Fibroblast of skin of left biceps (primary cell): ENCODE measurements around the gene PLK5.
"Not testable (repeated sequence)": the region's sequence is repeated elsewhere in the genome, so short reads cannot be mapped to it uniquely, and the experiment has no call there.

Experiments used
- DNase-seq, 2 experiments: peaks; one replicate each; pipeline ENCODE4 v3.0.0-alpha.2; 2013; ENCODE audit warnings: low read depth in 2 of 2

Gene PLK5

DNA sequence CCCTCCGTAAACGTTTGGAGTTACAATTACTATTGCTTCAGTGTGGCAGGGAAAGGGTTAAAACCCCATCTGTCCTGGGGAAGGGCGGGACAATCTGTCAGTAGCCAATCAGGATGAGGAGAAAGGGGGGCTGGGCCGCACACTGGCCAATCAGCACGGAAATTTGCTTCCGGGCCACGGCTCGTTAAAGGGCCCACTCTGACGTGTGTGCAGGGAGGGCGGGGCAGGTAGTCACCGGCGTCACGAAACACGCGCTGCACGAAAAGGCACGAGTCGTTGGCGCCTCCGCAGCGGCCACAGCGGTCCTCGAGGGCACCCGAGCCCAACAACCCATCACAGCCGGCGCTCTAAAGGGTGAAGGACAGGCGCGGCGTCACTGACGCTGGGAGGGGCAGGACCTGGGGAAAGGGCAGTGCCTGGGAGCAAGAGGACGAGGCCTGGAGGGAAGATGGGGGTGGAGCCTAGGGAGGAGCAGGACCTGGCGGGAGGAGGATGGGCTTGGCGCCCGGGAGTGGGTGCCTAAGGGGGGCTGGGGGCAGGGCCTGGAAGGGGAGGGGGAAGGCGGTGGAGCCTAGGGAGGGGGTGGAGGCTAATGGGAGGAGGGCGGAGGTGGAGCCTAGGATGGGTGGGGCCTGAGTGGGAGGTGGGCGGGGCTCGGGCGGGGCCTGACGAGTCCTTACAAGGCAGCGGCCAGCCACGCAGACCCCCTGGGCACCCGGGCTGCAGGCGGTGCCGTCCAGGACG, 15.9 kb upstream of the PLK5 start:
- peak; percentile 89 to 91 for DNase-seq

DNA sequence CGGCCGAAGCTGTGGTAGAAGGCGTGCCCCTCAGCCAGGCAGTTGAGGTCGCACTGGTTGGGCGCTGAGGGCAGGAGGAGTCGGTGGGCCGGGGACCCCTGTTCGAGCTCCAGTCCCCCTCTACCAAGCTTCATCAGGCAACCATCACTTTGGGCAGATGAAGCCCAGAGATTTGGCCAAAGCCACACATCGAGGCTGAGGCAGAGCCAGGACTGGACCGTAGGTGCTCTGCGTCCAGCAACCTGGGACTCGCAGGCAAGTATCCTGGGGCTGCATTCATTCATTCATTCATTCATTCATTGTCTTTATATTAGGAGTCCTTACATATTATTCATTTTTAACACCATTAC, 15.4 kb upstream of the PLK5 start:
- DNase-seq = no peak

DNA sequence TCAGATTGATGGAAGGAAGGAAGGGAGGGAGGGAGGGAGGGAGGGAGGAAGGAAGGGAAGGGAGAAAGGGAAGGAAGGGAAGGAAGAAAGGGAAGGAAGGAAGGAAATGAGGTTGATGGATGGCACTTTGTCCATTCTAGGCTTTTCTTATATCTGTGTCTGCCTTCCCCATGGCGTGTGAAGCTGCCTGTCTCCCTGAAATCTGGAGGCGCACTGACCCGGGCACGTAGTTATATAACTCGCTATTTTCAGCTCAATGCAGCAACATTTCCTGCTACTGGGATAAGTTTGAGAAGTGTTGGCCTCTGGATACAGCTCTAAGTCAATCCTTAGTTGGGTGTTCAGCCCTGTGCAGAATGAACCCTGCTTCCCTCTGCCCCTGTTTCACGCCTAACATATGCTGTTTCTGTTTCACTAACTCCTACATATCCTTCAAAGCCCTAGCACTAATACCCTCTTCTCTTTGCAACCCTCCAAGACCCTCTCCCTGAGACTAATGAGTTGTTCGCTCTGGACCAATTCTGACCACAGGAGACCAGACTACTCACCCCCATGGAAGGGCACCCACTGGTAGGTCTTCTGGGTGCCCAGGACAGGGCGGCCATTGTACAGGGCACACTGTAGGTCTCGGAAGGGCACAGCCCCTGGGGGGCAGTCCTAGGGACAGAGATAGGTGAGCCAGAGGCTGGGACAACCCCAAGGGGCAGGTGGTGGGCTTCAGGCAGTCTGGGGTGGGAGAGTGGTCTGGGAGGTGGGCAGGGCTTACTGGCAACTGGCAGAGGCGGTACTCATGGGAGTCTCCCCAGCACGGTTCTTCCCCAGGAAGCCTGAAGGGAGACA, 14.1 kb upstream of the PLK5 start:
- no peak for DNase-seq

DNA sequence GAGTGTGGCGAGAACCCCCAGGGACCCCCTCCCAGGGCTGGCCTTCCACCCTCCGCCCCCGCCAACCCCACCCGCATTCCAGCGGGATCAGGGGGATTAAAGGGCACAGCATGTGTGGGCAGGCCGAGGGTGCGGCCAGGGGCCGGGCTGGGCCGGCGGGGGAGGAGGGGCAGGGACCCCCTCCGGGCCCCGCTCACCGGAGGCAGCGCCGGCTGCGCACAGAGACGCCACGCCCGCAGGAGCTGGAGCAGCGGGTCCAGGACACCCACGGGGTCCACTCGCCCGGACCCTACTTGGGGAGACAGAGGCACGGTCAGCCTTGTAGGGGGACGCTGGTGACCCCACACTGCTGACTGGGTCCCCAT, 13.5 kb upstream of the PLK5 start:
- DNase-seq = no peak

DNA sequence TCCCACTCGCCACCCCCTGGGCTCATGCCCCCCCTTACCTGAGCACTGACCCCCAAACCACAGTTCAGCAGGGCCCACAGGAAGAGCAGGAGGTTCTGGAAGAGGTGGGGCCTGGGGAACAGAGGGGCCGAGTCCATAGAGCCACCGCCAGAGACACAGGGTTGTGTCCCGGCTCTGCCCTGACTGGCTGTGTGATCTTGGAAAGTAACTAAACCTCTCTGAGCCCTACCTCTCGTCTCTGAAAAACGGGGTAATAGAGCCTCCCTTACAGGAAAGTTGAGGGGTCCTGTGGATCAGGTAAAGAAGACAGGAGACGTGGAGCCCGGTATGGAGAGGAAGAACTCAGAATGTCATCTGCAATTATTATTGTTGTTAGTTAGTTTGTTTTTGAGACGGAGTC, 13.1 kb upstream of the PLK5 start:
- no peak for DNase-seq

DNA sequence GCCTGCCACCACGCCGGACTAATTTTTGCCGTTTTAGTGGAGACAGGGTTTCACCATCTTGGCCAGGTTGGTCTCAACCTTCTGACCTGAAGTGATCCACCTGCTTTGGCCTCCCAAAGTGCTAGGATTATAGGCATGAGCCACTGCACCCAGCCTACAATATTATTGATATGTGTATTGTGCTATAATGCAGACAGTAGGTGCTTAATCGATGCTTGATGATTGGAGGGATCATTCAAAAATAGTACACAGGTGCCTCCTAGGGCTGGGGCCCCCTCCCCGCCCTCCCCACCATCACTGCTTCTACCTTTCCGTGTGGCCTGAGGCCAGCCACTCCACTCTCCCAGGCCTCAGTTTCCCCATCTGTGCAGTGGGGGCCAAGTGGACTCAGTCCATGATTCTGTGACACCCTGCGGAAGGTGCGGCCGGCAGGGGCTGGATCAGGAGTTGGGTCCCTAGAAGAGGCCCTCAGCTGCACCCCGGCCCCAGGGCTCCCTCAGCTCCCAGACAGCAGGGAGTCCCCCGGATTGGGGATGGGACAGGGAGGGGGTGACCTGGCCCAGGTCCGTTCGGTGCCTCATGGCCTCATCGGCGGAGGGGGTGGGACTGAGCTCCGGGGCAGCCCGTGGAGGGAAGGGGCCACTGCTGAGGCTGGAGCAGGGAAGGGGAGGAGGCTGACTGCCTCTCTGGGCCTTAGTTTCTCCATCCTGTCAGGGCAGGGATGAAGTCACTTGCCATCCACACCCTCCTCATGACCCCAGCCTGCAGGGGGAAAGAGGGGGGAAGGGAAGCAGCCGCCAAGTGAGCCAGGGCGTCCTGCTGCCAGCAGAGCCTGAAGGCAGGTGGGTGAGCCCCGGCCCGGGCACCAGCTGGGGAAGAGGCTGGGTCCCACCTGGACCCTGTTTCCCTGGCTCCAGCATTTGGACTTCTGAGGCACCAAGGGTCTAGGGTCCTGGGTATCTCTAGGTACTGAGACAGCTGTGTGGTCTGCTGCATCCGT, 12.3 kb upstream of the PLK5 start:
- no peak for DNase-seq

DNA sequence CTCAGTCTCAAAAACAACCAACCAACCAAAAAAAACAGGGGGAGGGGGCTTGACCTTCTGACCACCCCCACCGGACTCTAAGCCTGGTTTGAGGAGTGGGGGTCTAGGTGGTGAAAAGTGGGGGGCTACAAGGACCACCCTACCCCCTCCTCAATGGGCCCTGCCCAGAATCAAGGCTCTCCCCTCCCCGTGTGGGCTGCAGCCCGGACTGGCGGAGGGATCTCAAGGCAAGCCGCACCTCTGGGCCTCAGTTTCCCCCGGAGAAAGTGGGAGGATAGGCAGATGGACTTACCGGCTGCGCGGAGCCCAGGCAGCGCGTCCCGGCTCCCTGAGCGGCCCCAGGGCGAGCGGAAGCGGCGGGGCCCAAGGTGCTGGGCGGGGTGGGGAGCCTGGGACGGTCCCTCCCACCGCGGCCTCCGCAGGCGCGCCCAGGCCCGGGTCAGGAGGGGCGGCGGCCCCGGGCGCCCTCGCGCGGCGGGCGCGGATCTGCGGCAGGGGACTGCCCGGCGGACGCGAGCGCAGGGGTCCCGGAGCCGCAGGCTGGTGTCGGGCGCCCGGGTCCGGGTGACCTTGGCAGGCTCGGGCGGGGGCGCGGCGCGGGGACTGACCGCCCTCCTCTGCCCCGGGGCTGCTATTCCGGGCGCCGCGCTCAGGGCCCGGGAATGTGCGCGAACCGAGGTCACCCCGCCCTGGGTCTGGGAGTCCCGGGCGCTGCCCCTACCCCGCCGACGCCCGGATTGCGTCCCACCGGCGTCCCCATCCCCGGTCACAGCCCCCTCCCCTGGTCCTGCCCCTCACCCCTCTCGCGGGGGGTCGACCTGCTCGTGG, 11.0 kb upstream of the PLK5 start, which contains the start of gene ADAMTSL5:
Gene ADAMTSL5 (minus strand): TSS at position 349 of the 828 bp plus-strand sequence. CDS start 2,076 bp downstream, outside the sequence.
- no peak for DNase-seq

DNA sequence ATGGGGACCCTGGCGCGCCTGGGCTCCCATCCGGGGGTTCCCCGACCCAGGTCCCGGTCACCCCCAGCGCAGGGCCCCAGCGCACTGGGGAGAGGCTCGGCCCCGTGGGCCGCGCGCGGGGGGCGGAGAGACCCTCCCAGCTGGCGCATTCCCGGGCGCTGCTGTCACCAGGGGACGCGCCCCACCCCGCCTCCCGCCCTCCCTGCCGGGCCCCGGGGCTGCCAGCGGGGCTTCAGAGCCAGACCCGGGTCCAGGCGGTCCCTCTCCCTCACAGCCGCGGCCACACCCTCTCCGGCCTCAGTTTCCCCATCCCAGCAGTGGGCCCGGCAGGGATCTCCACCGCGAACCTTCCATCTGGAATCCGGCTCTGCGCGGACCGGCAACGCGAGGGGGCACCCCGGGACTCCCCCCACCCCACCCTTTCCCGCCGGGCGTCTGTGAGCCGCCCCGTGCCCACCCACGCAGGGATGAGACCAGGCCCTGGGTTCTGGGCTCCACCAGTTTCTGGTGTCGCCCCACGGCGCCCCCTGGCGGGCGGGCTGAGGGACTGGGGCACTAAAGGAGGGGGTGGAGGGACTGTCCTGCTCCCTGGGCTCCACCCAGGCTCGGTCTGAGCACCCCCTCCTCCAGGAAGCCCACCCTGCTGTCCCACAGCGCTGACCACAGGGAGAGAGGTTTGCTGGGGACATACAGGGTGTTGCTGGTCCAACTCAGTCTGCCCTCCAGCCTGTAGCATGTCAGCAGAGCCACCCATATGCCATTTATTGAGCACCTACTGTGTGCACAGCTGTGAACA, 10.2 kb upstream of the PLK5 start:
- DNase-seq = no peak

DNA sequence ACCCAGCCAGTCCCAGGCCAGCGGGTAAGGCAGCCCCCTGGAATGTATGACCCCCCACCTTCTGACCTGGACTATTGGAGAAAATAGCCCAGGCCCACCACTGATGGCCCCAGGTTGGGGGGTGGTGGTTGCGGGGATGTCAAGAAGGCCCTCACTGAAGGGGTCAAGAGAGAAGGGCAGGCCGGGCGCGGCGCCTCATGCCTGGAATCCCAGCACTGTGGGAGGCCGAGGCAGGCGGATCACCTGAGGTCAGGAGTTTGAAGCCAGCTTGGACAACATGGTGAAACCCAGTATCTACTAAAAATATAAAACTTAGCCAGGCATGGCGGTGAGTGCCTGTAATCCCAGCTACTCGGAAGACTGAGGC, 9.6 kb upstream of the PLK5 start:
- no peak for DNase-seq

DNA sequence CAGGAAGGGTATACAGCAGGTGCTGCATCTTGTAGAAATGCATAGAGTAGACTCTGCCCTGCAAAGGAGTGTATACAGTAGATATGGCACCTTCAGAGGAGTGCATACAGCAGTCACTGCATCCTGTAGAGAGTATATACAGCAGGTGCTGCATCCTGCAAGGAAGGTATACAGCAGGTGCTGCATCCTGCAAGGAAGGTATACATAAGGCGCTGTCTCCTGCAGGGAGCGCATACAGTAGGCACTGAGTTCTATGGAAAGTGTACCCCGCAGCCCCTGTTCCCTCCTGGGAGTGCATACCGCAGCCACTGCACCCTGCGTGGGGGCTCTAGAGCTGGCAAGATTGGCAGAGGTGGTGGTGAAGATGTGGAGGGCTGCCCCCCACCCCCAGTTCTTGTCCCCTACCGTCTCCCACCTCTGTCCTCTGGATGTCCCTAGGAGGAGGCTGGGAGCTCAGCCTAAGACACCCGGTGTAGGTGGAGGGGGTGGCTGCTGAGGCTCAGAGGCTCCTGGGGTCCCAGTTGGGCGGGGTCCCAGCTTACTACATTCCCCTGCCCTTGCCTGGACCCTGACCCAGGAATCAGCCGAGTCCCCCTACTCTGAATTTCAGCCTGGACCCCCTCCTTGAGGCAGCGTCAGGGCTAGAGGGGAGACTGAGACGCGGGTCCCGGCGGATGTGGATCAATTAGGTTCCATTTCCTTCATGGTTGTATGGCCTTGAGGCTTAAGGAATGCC, 8.7 kb upstream of the PLK5 start:
- no peak for DNase-seq

DNA sequence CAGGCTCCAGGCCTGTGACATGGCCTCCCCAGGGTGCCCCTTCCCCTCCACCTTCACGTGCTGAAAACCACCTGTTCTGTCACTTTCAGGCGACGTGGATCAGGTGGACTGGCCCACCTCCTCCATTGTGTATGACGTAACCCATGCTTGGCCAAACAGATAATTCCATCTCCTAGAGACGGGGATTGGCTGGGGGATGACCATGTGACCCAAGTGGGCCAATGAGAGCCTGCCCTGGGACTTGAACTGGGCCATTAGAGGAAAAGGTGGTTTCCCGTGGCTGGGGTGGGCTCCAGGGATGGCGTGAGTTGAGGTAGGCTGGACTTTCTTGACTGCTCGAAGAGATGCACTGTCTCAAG, 7.5 kb upstream of the PLK5 start:
- no peak for DNase-seq

DNA sequence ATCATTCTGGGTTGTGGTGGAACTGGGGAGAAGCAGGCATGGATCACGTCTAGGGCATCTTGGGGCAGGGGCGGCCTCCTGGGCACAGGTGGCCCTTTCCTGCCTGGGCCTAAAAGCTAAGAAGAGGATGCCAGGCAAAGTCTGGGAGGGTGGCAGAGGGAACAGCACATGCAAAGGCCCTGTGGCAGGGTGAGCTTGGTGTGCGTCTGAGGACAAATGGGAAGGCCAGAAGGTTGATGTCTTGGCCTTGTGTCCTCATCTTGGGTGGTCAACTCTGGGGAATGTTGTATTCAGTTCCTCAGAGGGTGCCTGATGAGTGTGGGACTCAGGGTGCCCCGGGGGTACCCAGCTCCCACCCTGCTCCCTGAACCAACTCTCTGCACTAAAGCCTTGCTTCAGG, 5.4 kb upstream of the PLK5 start:
- no peak for DNase-seq

DNA sequence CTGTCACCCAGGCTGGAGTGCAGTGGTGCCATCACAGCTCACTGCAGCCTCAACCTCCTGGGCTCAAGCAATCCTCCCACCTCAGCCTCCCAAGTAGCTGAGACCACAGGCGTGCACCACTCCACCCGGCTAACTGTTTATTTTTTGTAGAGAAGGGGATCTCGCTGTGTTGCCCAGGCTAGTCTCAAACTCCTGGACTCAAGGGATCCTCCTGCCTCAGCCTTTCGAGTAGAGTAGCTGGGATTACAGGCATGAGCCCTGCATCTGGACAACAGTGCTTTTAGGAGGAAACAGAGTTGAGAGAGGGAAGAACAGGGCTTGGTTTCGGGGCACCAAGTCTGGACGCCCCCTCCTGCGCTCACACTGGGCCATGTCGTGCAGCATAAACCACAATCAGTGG, 4.1 kb upstream of the PLK5 start:
- DNase-seq = not testable (repeated sequence)

DNA sequence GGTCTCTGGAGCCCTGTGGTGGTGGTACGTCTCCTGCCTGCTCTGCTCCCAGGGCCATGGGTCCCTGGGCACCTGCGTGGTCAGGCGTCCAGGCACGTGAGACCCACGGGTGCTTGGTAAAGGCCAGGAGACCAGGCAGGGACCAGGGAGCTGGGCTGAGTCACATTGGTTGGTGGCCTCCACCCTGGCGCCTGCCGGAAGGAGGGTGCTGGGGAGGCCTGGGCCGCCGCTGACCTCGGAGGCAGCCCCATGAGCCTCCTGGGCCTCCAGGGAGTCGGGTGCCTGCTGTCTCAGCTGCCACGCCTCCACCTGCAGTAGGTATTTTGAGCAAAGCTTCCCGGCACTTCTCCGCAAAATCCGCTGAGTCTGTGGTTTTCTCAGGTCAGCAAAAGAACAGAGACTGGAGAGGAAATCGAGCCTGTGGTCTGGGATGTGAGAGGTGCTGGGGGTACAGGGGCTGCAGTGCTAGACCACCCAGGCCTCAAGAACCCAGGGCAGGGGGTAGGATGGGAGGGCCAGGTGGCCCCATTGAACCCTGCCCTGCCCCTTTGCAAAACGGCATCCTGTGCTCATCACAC, 3.6 kb upstream of the PLK5 start:
- DNase-seq = no peak

DNA sequence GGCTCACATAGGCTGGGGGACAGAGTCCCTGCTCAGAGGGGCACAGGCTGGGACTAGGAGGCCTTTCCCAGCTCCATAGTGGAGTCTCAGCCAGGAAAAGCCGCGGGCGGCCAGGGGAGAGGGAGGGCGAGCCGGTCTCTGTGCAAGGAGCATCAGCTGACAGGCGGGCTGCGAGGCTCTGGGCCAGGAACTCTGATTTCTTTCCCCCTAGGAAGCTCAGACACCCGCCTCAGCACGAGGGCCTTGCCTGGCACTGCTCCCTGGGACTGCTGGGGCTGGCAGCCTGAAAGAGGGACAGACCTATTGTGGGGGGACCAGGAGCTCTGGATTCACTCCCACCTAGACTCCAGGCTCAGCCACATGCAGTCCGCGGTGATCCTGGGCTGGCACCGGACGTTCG, 2.2 kb upstream of the PLK5 start:
- DNase-seq = no peak

DNA sequence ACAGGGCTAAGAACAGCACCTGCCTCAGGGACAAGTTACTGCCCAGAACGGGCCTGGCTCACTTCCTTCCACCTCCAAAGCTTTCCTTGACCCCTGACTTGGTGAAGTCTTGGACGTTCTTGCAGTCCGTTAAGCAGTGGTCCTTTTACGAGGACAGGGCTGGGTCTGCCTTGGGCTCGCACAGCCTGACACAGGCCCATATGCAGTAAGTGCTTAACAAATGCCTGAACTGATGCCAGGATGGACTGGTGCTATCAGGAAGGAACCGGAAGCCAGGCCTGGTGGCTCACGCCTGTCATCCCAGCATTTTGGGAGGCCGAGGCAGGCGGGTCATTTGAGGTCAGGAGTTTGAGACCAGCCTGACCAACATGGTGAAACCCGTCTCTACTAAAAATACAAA, 1.8 kb upstream of the PLK5 start:
- no peak for DNase-seq

DNA sequence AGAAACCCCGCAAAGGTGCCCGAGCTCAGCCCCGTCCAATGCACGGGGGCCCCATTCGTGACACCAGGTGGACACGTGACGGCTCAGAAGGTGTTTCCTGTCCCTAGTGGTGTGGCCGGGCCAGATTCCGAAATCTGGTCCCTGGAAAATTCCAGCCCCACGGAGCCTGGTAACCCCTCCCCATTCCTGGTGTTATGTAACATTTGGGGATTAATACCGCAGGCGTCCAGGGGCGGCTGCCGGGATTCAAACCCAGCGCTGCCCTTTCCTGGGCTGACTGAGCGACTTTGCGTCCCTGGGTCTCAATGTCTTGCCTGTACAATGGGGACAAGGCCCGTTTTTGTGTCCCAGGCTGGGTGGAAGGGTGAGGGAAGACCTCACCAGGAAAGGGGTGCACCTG, 1.0 kb upstream of the PLK5 start:
- no peak for DNase-seq

DNA sequence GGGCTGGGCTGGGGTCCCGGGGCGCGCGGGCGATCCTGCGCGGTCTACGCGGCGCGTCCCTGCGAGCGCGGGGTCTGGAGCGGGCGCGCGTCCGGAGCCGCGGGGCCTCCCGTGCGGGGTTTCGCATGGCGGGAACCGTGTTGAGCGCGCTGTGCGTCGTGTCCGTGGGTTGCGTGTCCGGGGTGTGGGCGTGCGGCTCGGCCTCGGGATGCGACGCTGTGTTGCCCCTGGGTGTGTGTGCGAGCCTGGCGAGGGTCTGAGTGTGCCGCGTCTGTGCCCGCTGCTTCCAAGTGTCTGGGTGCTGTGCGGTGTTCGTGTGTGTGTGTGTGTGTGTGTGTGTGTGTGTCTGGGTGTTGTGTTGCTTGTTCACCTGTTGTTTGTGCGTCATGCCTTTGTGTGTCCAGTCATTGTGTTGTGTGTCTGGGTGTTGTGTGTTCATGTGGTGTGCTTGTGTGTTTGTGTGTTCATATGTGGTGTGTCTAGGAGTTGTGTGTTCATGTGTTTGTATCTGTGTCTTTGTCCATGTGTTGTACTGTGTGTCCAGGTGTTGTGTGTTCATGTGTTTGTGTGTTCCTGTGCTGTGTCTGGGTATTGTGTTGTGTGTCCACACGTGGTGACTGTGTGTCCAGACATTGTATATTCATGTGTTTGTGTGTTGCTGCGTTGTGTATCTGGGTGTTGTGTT, 552 bp downstream of the PLK5 start:
- DNase-seq = no peak

DNA sequence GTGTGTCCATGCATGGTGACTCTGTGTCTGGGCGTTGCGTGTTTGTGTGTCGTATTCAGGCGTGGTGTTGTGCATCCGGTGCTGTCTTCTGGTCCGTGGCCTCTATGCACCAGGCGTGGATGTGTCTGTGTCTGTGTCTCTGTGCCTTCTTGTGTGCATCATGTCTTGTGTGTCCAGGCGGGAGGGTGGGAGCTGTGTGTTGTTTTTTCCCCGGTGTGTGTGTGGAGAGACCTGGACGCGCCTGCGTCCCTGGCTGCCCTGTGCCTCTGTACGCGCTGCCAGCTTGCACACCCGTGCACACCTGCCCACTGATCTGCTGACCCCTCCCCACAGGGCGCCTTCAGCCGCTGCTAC, 1.1 kb downstream of the PLK5 start:
- no peak for DNase-seq
